Measurements from ENCODE around the gene ATP5ME. TPM values are rescaled to one million over a fixed set of nuclear protein-coding genes. Genes with fewer than 3 reads are reported as not detected.
A peak's percentile ranks its signal among the peaks of the same experiment; 100 is the strongest.

The ATP5ME gene
- total RNA-seq, 1 donor from 2014 or later, result 95.1 TPM

DNA sequence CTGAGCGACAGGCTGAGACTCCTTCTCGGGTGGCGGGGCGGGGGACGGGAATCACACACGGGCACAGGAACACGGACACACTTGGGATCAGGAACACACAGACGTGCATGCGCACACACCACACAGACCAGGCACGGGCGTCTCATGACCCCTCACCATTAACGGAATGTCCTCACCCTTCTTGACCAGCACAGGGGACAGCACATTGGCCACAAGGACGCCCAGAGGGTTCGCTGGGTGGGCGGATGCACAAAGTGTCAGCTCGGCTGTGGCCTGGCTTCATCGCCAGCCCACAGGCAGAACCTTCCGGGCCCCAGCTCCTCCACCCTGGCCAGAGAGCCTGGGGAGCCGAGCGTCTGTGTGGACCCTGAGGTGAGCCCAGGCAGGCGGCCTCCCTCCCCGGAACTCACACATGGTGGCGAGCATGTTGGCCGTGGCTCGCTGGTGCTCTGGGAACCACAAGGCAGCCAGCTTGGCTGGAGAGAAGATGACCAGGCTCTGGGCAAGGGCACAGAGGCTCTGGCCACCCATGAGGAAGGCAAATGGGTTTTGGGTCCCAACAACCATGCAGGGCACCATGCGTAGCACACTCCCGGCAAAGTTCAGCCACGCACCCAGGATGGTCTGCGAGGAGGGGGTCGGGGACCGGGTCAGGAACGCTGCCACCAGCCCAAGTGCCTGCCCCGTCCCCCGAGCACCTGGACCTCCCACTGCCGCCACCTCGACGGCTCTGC, 11.8 kb upstream of the ATP5ME start:
- Histone ChIP-seq H3K36me3 (no peaks in the 10 kb centered on the region), H2AFZ (replicated peaks) (no peak overlapping the region), H3K79me2 (ENCODE audit: low read depth) (no peaks in the 10 kb centered on the region), H3K4me1 (peaks cover 12% of the 10 kb centered on the region), H3K27me3 (peaks cover 3% of the 10 kb centered on the region), H4K20me1 (ENCODE audit: low read depth) (no peaks in the 10 kb centered on the region), H3K27ac (no peak overlapping the region), H3F3A (ENCODE audit: low read depth) (peaks cover 2% of the 10 kb centered on the region), H3K4me3 (no peak overlapping the region), H3K9ac (no peak overlapping the region), H3K9me3 (ENCODE audit: low read depth) (no peaks in the 10 kb centered on the region), H3K4me2 (no peak overlapping the region)
- H3K9me3 Mint-ChIP-seq, result peaks cover 3% of the 10 kb centered on the region
- peaks cover 8% of the 10 kb centered on the region for H3K27me3 Mint-ChIP-seq (ENCODE audit: insufficient read depth, low read depth)
- TF ChIP-seq EZH2 (IDR thresholded peaks at IDR 0.05), result no peak
- no peak for TF ChIP-seq EZH2phosphoT487 (IDR thresholded peaks at IDR 0.05)
- TF ChIP-seq, protein P1, sequence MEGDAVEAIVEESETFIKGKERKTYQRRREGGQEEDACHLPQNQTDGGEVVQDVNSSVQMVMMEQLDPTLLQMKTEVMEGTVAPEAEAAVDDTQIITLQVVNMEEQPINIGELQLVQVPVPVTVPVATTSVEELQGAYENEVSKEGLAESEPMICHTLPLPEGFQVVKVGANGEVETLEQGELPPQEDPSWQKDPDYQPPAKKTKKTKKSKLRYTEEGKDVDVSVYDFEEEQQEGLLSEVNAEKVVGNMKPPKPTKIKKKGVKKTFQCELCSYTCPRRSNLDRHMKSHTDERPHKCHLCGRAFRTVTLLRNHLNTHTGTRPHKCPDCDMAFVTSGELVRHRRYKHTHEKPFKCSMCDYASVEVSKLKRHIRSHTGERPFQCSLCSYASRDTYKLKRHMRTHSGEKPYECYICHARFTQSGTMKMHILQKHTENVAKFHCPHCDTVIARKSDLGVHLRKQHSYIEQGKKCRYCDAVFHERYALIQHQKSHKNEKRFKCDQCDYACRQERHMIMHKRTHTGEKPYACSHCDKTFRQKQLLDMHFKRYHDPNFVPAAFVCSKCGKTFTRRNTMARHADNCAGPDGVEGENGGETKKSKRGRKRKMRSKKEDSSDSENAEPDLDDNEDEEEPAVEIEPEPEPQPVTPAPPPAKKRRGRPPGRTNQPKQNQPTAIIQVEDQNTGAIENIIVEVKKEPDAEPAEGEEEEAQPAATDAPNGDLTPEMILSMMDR (IDR thresholded peaks at IDR 0.05), result no peak
- no peak overlapping the region for H3K4me3 Mint-ChIP-seq
- no peak for DNase-seq (ENCODE audit: low spot score)
- H3K27ac Mint-ChIP-seq, result no peak overlapping the region
- peaks cover 6% of the 10 kb centered on the region for H3K4me1 Mint-ChIP-seq
- H3K36me3 Mint-ChIP-seq, result no peaks in the 10 kb centered on the region

DNA sequence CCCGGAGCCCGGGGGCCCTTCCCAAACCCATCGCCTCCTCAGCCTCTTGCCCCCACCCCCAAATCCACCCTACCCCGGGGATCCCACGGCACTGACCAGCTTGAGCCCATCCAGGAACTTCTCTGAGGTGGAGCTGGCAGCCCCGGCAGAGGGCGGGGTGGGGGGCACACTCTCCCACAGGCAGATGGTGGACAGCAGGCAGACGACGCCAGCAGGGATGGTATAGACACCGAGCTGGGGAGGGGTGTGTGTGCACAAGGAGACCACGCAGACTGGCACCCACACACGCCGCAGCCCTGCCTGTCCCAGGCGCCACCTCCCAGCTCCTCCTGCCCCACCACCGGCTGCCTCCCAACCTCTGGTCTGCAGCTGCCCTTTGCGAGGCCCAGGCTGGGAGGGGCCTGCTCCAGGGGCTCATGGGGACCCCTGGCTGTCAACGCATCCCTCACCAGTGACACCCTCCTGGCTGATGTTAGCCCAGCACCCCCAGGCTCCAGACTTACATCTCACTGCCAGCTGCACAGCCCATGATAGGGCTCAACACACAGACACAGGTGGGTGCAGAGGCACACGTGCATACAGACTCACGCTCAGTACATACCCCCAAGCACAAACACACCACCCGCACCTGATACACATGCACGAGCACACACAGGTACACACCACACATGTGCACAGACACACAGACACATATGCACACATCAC, 10.7 kb upstream of the ATP5ME start:
- no peak overlapping the region for H3K4me2 ChIP-seq
- no peak overlapping the region for H3K9ac ChIP-seq
- no peak overlapping the region for H3K4me3 ChIP-seq
- no peaks in the 10 kb centered on the region for H3K79me2 ChIP-seq (ENCODE audit: low read depth)
- H3K27ac ChIP-seq, result no peak overlapping the region
- H3K27me3 ChIP-seq, result peaks cover 13% of the 10 kb centered on the region
- H3F3A ChIP-seq (ENCODE audit: low read depth), result peaks cover 4% of the 10 kb centered on the region
- Mint-ChIP-seq H3K27me3 (ENCODE audit: insufficient read depth, low read depth) (peaks cover 10% of the 10 kb centered on the region), H3K9me3 (peaks cover 3% of the 10 kb centered on the region), H3K36me3 (no peaks in the 10 kb centered on the region), H3K4me3 (no peak overlapping the region), H3K4me1 (peaks cover 9% of the 10 kb centered on the region), H3K27ac (peak overlapping the region; percentile 2)
- no peak for DNase-seq (ENCODE audit: low spot score)
- no peak overlapping the region for H2AFZ ChIP-seq (replicated peaks)
- TF ChIP-seq EZH2 (IDR thresholded peaks at IDR 0.05), result no peak
- TF ChIP-seq EZH2phosphoT487 (IDR thresholded peaks at IDR 0.05), result no peak
- TF ChIP-seq, protein P1 (IDR thresholded peaks at IDR 0.05), result no peak
- H4K20me1 ChIP-seq (ENCODE audit: low read depth), result no peaks in the 10 kb centered on the region
- H3K36me3 ChIP-seq, result no peaks in the 10 kb centered on the region
- no peaks in the 10 kb centered on the region for H3K9me3 ChIP-seq (ENCODE audit: low read depth)
- peaks cover 14% of the 10 kb centered on the region for H3K4me1 ChIP-seq

DNA sequence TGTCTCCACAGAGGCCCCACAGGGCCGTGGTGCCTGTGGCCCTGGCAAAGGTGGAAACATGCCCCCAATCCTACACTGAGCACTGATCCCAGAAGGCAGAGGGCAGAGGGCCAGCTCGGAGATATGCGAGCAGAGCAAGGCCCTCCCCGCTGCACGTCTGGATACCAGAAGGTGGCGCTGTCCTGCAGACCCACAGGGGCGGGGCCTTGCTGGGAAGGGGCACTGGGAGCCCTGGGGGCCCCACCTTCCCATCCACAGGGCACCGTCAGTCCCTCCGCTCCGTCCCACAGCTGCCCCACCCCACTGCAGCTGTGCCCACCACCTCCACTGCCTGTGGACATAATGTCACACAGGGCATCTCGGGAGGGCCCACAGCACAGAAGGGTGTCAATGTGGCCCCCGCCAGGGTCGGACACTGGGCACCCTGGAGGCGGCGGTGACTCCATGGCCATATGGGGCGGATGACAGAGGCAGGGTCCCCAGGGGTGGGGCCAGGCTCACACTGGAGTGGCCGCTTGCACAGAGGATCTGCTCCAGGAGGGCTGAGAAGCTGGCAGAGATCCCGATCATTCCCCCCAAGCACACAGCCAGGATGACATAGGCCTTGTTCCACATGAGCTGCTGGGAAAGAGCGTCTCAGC, 10.0 kb upstream of the ATP5ME start:
- no peak overlapping the region for H3K27ac ChIP-seq
- H3K4me1 ChIP-seq, result peaks cover 8% of the 10 kb centered on the region
- H2AFZ ChIP-seq (replicated peaks), result no peak overlapping the region
- H3K9me3 ChIP-seq (ENCODE audit: low read depth), result no peaks in the 10 kb centered on the region
- no peak for TF ChIP-seq EZH2 (IDR thresholded peaks at IDR 0.05)
- TF ChIP-seq, protein P1 (IDR thresholded peaks at IDR 0.05), result peak; percentile 85
- H3K9me3 Mint-ChIP-seq, result peaks cover 3% of the 10 kb centered on the region
- H3K4me1 Mint-ChIP-seq, result peaks cover 9% of the 10 kb centered on the region
- H3K27me3 Mint-ChIP-seq (ENCODE audit: insufficient read depth, low read depth), result peaks cover 10% of the 10 kb centered on the region
- no peak overlapping the region for H3K27ac Mint-ChIP-seq
- peak; percentile 90 for DNase-seq (ENCODE audit: low spot score)
- H3K79me2 ChIP-seq (ENCODE audit: low read depth), result no peaks in the 10 kb centered on the region
- peaks cover 10% of the 10 kb centered on the region for H3K27me3 ChIP-seq
- no peak overlapping the region for H3K9ac ChIP-seq
- peaks cover 4% of the 10 kb centered on the region for H3F3A ChIP-seq (ENCODE audit: low read depth)
- no peak overlapping the region for H3K4me3 Mint-ChIP-seq
- no peak overlapping the region for H3K4me3 ChIP-seq
- H3K36me3 ChIP-seq, result no peaks in the 10 kb centered on the region
- no peaks in the 10 kb centered on the region for H3K36me3 Mint-ChIP-seq
- no peaks in the 10 kb centered on the region for H4K20me1 ChIP-seq (ENCODE audit: low read depth)
- H3K4me2 ChIP-seq, result no peak overlapping the region
